Measurements from ENCODE around the gene JADE1.

The JADE1 gene

DNA sequence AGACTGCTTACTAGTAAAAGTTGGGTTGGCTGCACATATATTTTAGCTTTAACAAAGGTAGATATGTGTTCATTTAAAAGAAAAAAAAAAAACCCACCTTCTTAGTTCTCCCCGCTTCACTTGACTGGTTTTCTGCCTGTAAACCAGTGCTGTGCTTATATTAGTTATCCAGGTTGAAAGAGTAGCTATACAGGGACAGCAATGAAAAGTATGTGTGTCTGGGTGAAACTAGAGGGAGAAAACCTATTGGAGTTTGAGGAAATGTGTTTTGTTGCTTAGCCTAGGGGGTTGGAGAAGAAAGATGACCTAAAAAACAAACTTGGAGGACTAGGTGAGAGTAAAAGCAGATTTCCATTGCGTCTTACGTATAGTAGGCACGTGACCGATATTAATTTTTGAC, 4.5 kb downstream of the JADE1 start:
- H3K27me3 ChIP-seq (ENCODE audit: control insufficient read depth in 3 of 3, insufficient read depth in 3 of 3, low read depth in 1 of 3, low read length in 3 of 3): no peaks in the 10 kb centered on the region
- no peak overlapping the region for H3K18ac ChIP-seq (ENCODE audit: low read length)
- H3K27ac ChIP-seq (replicated peaks; ENCODE audit: low read length): no peak overlapping the region
- no peak for DNase-seq (ENCODE audit: low spot score)
- no peak overlapping the region for H3K4ac ChIP-seq (ENCODE audit: low read length)
- no peak overlapping the region for H3K9ac ChIP-seq (ENCODE audit: low read depth, low read length, poor library complexity)
- H3K4me1 ChIP-seq (ENCODE audit: control insufficient read depth in 2 of 2, insufficient read depth in 1 of 2, low read depth in 1 of 2, low read length in 2 of 2): peaks cover 0 to 3% of the 10 kb centered on the region in 2 donors
- no peak overlapping the region for H3K23ac ChIP-seq (ENCODE audit: low read depth, low read length, poor library complexity)
- no peak overlapping the region for H2AK5ac ChIP-seq (ENCODE audit: low read depth, low read length)
- H3K4me3 ChIP-seq (ENCODE audit: low read length in 2 of 2): no peak overlapping the region
- no peak overlapping the region for H2AFZ ChIP-seq (ENCODE audit: low read length)
- H4K8ac ChIP-seq (ENCODE audit: low read depth, low read length): no peak overlapping the region
- no peak overlapping the region for H4K91ac ChIP-seq (ENCODE audit: low read depth, low read length, poor library complexity)
- no peak overlapping the region for H2BK5ac ChIP-seq (ENCODE audit: low read length)
- no peak overlapping the region for H3K14ac ChIP-seq (ENCODE audit: low read length)
- H3K9me3 ChIP-seq (replicated peaks in 1 of 2; ENCODE audit: control insufficient read depth in 2 of 2, insufficient read depth in 1 of 2, low read depth in 1 of 2, low read length in 2 of 2): peaks cover 0 to 11% of the 10 kb centered on the region in 2 donors
- no peak overlapping the region for H2BK120ac ChIP-seq (ENCODE audit: low read depth, low read length)
- H2BK12ac ChIP-seq (ENCODE audit: low read length): no peak overlapping the region
- no peak overlapping the region for H2BK15ac ChIP-seq (ENCODE audit: low read length)
- H3K36me3 ChIP-seq (replicated peaks in 1 of 2; ENCODE audit: control insufficient read depth in 2 of 2, insufficient read depth in 2 of 2, low read length in 2 of 2): peaks cover 0 to 35% of the 10 kb centered on the region in 2 donors
- H3K4me2 ChIP-seq (ENCODE audit: insufficient read depth, low read length, poor library complexity, severe bottlenecking): no peak overlapping the region
- H3K79me1 ChIP-seq (ENCODE audit: low read depth, low read length): peaks cover 6% of the 10 kb centered on the region
- WGBS, 2 donors (ENCODE audit: extremely low coverage in 2 of 2, insufficient read length in 2 of 2, insufficient replicate concordance in 1 of 2): no CpG with 5 or more reads among the region's 5 CpGs

DNA sequence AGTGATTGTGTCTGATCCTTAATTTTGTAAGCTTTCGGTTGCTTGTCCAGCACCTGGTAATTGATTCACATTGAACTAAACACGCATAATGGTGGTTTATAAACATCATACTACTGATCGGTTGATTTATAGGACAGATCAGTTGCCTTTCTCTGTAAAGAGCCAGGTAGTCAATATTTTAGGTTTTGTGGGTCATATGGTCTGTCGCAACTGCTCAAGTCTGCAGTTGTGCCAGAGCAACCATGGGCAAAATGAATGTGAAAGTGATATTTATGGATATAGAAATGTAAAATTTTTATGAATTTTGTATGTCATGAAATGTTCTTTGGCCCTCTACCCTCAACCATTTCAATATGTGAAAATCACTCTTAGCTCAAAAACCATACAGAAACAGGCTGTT, 8.9 kb downstream of the JADE1 start:
- peaks cover 3% of the 10 kb centered on the region for H3K79me1 ChIP-seq (ENCODE audit: low read depth, low read length)
- H3K4ac ChIP-seq (ENCODE audit: low read length): no peak overlapping the region
- H2BK120ac ChIP-seq (ENCODE audit: low read depth, low read length): no peak overlapping the region
- H3K4me3 ChIP-seq (ENCODE audit: low read length in 2 of 2): no peak overlapping the region
- no peak overlapping the region for H2BK15ac ChIP-seq (ENCODE audit: low read length)
- H3K4me2 ChIP-seq (ENCODE audit: insufficient read depth, low read length, poor library complexity, severe bottlenecking): no peak overlapping the region
- no peak overlapping the region for H3K14ac ChIP-seq (ENCODE audit: low read length)
- no peak overlapping the region for H4K8ac ChIP-seq (ENCODE audit: low read depth, low read length)
- no peak for DNase-seq (ENCODE audit: low spot score)
- peaks cover 0 to 43% of the 10 kb centered on the region in 2 donors for H3K36me3 ChIP-seq (replicated peaks in 1 of 2; ENCODE audit: control insufficient read depth in 2 of 2, insufficient read depth in 2 of 2, low read length in 2 of 2)
- no CpG with 5 or more reads among the region's 4 CpGs for WGBS, 2 donors (ENCODE audit: extremely low coverage in 2 of 2, insufficient read length in 2 of 2, insufficient replicate concordance in 1 of 2)
- H3K9me3 ChIP-seq (replicated peaks in 1 of 2; ENCODE audit: control insufficient read depth in 2 of 2, insufficient read depth in 1 of 2, low read depth in 1 of 2, low read length in 2 of 2): peaks cover 0 to 14% of the 10 kb centered on the region in 2 donors
- no peak overlapping the region for H2BK5ac ChIP-seq (ENCODE audit: low read length)
- H4K91ac ChIP-seq (ENCODE audit: low read depth, low read length, poor library complexity): no peak overlapping the region
- peaks cover 0 to 3% of the 10 kb centered on the region in 2 donors for H3K4me1 ChIP-seq (ENCODE audit: control insufficient read depth in 2 of 2, insufficient read depth in 1 of 2, low read depth in 1 of 2, low read length in 2 of 2)
- no peaks in the 10 kb centered on the region for H3K27me3 ChIP-seq (ENCODE audit: control insufficient read depth in 3 of 3, insufficient read depth in 3 of 3, low read depth in 1 of 3, low read length in 3 of 3)
- no peak overlapping the region for H2AK5ac ChIP-seq (ENCODE audit: low read depth, low read length)
- H3K23ac ChIP-seq (ENCODE audit: low read depth, low read length, poor library complexity): no peak overlapping the region
- no peak overlapping the region for H2BK12ac ChIP-seq (ENCODE audit: low read length)
- no peak overlapping the region for H3K9ac ChIP-seq (ENCODE audit: low read depth, low read length, poor library complexity)
- H3K18ac ChIP-seq (ENCODE audit: low read length): no peak overlapping the region
- H3K27ac ChIP-seq (replicated peaks; ENCODE audit: low read length): no peak overlapping the region
- H2AFZ ChIP-seq (ENCODE audit: low read length): no peak overlapping the region

DNA sequence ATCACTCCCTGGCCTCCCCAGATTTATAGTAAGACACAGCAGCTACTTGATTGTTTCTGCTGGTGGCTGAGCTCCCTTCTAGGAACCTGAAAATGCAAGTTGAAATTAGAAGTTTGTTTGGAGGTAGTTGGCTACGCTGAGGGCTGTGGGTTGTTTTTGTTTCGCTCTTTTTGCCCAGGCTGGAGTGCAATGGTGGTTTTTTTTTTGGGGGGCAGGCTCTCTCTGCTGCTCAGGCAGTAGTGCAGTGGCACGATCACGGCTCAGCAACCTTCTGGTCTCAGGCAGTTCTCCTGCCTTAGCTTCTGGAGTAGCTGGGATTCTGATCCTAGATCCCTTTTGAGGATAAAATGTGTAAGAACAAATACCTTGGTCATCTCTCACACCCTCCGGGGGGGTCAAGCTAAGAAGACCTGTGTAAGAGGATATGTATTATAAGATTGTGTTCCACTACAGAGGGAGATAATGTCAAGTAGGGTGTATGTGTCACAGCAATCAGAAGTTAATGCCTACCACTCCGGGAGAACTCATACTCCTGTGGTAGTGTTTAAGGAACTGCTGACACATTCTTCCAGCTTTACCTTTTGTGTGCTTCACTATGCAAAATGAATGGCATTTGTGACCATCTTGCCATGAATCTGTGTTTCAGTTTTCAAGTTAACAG, 9.7 kb downstream of the JADE1 start:
- H2BK12ac ChIP-seq (ENCODE audit: low read length): no peak overlapping the region
- no peak overlapping the region for H3K23ac ChIP-seq (ENCODE audit: low read depth, low read length, poor library complexity)
- H2BK15ac ChIP-seq (ENCODE audit: low read length): no peak overlapping the region
- no CpG with 5 or more reads among the region's 6 CpGs for WGBS, 2 donors (ENCODE audit: extremely low coverage in 2 of 2, insufficient read length in 2 of 2, insufficient replicate concordance in 1 of 2)
- no peak overlapping the region for H3K4me3 ChIP-seq (ENCODE audit: low read length in 2 of 2)
- H3K4me2 ChIP-seq (ENCODE audit: insufficient read depth, low read length, poor library complexity, severe bottlenecking): no peak overlapping the region
- no peak overlapping the region for H2AK5ac ChIP-seq (ENCODE audit: low read depth, low read length)
- H3K27me3 ChIP-seq (ENCODE audit: control insufficient read depth in 3 of 3, insufficient read depth in 3 of 3, low read depth in 1 of 3, low read length in 3 of 3): no peaks in the 10 kb centered on the region
- no peak overlapping the region for H3K9ac ChIP-seq (ENCODE audit: low read depth, low read length, poor library complexity)
- no peak overlapping the region for H3K4ac ChIP-seq (ENCODE audit: low read length)
- peaks cover 0 to 3% of the 10 kb centered on the region in 2 donors for H3K4me1 ChIP-seq (ENCODE audit: control insufficient read depth in 2 of 2, insufficient read depth in 1 of 2, low read depth in 1 of 2, low read length in 2 of 2)
- H3K18ac ChIP-seq (ENCODE audit: low read length): no peak overlapping the region
- peaks cover 3% of the 10 kb centered on the region for H3K79me1 ChIP-seq (ENCODE audit: low read depth, low read length)
- no peak for DNase-seq (ENCODE audit: low spot score)
- peaks cover 0 to 43% of the 10 kb centered on the region in 2 donors for H3K36me3 ChIP-seq (replicated peaks in 1 of 2; ENCODE audit: control insufficient read depth in 2 of 2, insufficient read depth in 2 of 2, low read length in 2 of 2)
- no peak overlapping the region for H4K8ac ChIP-seq (ENCODE audit: low read depth, low read length)
- no peak overlapping the region for H3K14ac ChIP-seq (ENCODE audit: low read length)
- H2BK5ac ChIP-seq (ENCODE audit: low read length): no peak overlapping the region
- no peak overlapping the region for H2BK120ac ChIP-seq (ENCODE audit: low read depth, low read length)
- no peak overlapping the region for H4K91ac ChIP-seq (ENCODE audit: low read depth, low read length, poor library complexity)
- H2AFZ ChIP-seq (ENCODE audit: low read length): no peak overlapping the region
- no peak overlapping the region for H3K27ac ChIP-seq (replicated peaks; ENCODE audit: low read length)
- H3K9me3 ChIP-seq (replicated peaks in 1 of 2; ENCODE audit: control insufficient read depth in 2 of 2, insufficient read depth in 1 of 2, low read depth in 1 of 2, low read length in 2 of 2): peaks cover 0 to 14% of the 10 kb centered on the region in 2 donors

DNA sequence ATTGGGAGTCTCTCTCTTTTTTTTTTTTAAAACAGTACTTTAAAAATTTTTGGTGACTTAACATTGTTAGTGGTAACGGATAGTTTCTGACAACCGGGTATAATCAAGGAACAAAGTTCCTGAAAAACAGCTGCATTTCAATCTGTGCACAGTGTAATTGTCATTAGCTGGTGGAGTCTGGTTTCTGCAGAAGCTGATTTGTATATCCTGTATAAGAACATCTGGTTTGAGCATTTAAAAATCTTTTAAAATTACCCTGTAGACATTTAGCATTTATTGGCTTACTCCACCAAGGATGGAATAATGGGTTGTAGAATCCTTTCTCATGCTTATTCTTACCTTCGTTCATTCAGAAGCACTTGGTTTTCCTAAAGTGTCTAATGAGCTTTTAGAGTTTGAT, 11.2 kb downstream of the JADE1 start:
- H3K18ac ChIP-seq (ENCODE audit: low read length): no peak overlapping the region
- no peak overlapping the region for H2BK120ac ChIP-seq (ENCODE audit: low read depth, low read length)
- H3K27ac ChIP-seq (replicated peaks; ENCODE audit: low read length): no peak overlapping the region
- H3K9me3 ChIP-seq (replicated peaks in 1 of 2; ENCODE audit: control insufficient read depth in 2 of 2, insufficient read depth in 1 of 2, low read depth in 1 of 2, low read length in 2 of 2): peaks cover 0 to 14% of the 10 kb centered on the region in 2 donors
- H3K4me1 ChIP-seq (ENCODE audit: control insufficient read depth in 2 of 2, insufficient read depth in 1 of 2, low read depth in 1 of 2, low read length in 2 of 2): peaks cover 0 to 4% of the 10 kb centered on the region in 2 donors
- H3K9ac ChIP-seq (ENCODE audit: low read depth, low read length, poor library complexity): no peak overlapping the region
- H3K4me3 ChIP-seq (ENCODE audit: low read length in 2 of 2): no peak overlapping the region
- no peak overlapping the region for H2BK5ac ChIP-seq (ENCODE audit: low read length)
- no peaks in the 10 kb centered on the region for H3K27me3 ChIP-seq (ENCODE audit: control insufficient read depth in 3 of 3, insufficient read depth in 3 of 3, low read depth in 1 of 3, low read length in 3 of 3)
- no peak overlapping the region for H4K8ac ChIP-seq (ENCODE audit: low read depth, low read length)
- no peak overlapping the region for H3K4me2 ChIP-seq (ENCODE audit: insufficient read depth, low read length, poor library complexity, severe bottlenecking)
- no peak overlapping the region for H3K14ac ChIP-seq (ENCODE audit: low read length)
- H3K79me1 ChIP-seq (ENCODE audit: low read depth, low read length): peaks cover 3% of the 10 kb centered on the region
- WGBS, 2 donors (ENCODE audit: extremely low coverage in 2 of 2, insufficient read length in 2 of 2, insufficient replicate concordance in 1 of 2): no CpG with 5 or more reads among the region's 3 CpGs
- H2AK5ac ChIP-seq (ENCODE audit: low read depth, low read length): no peak overlapping the region
- no peak for DNase-seq (ENCODE audit: low spot score)
- no peak overlapping the region for H3K4ac ChIP-seq (ENCODE audit: low read length)
- no peak overlapping the region for H4K91ac ChIP-seq (ENCODE audit: low read depth, low read length, poor library complexity)
- no peak overlapping the region for H3K23ac ChIP-seq (ENCODE audit: low read depth, low read length, poor library complexity)
- no peak overlapping the region for H2BK15ac ChIP-seq (ENCODE audit: low read length)
- H2BK12ac ChIP-seq (ENCODE audit: low read length): no peak overlapping the region
- H3K36me3 ChIP-seq (replicated peaks in 1 of 2; ENCODE audit: control insufficient read depth in 2 of 2, insufficient read depth in 2 of 2, low read length in 2 of 2): peaks cover 0 to 45% of the 10 kb centered on the region in 2 donors
- no peak overlapping the region for H2AFZ ChIP-seq (ENCODE audit: low read length)

Data from neuronal stem cell (in vitro differentiated cells).